CD4-positive, alpha-beta T cell (primary cell): ENCODE data around the gene PSMD5. TPM values are rescaled to one million over a fixed set of nuclear protein-coding genes. Genes with fewer than 3 reads are reported as not detected.

Experiments
- ATAC-seq: fragments of 200-7000 bp; cut with Tn5 transposase; one replicate; pipeline ENCODE4 v1.10.0; 2022; ENCODE audit warnings: mild to moderate bottlenecking; ENCODE audit not compliant: poor library complexity
- CTCF ChIA-PET: fragments of 350-600 bp; sonication (Branson Sonifier 250); formaldehyde crosslinking; loops from one replicate; lab custom pipeline; 2021; ENCODE audit warnings: antibody characterized with exemption, inconsistent platforms; lab: Charles Lee
- POLR2A ChIA-PET: fragments of 350-600 bp; sonication (Branson Sonifier 250); formaldehyde crosslinking; loops from one replicate; lab custom pipeline; 2021; ENCODE audit warnings: antibody characterized with exemption, inconsistent platforms; lab: Charles Lee
- DNase-seq, 14 experiments: peaks; one replicate each; pipeline ENCODE4 v3.0.0-alpha.2; 2013 to 2020; ENCODE audit warnings: mixed read lengths in 2 of 14
- H3K27ac ChIP-seq, 2 donors: one replicate each; pipeline versions ENCODE4 v1.5.1 to v1.7.0; 2013; ENCODE audit warnings: low read length in 2 of 2, low read depth in 1 of 2, mild to moderate bottlenecking in 1 of 2
- H3K27me3 ChIP-seq, 2 experiments: 1 replicate in 1 of 2; 2 replicates in 1 of 2; pipeline versions ENCODE4 v1.6.1 to v1.7.0; 2013; ENCODE audit warnings: low read length in 2 of 2, control low read depth in 1 of 2, mild to moderate bottlenecking in 1 of 2, moderate library complexity in 1 of 2; ENCODE audit not compliant: insufficient read depth in 2 of 2, control insufficient read depth in 1 of 2
- H3K36me3 ChIP-seq: one replicate; pipeline ENCODE4 v1.6.1; 2013; ENCODE audit warnings: low read length, control low read depth; ENCODE audit not compliant: insufficient read depth
- H3K4me1 ChIP-seq: one replicate; pipeline ENCODE4 v1.6.1; 2013; ENCODE audit warnings: low read length, control low read depth; ENCODE audit not compliant: insufficient read depth
- H3K4me3 ChIP-seq: one replicate; pipeline ENCODE4 v1.5.1; 2013; ENCODE audit warnings: mild to moderate bottlenecking, low read length, moderate library complexity
- H3K9me3 ChIP-seq, 2 experiments: 1 replicate in 1 of 2; 2 replicates in 1 of 2; pipeline versions ENCODE4 v1.6.1 to v1.7.0; 2013; ENCODE audit warnings: low read length in 2 of 2, mild to moderate bottlenecking in 2 of 2, control low read depth in 1 of 2, moderate library complexity in 1 of 2; ENCODE audit not compliant: control insufficient read depth in 1 of 2, insufficient read depth in 1 of 2
- H3K27ac Mint-ChIP-seq: one replicate; pipeline ENCODE4 v1.8.0; 2020; ENCODE audit warnings: mixed read lengths
- H3K27me3 Mint-ChIP-seq: one replicate; pipeline ENCODE4 v1.8.0; 2021; ENCODE audit warnings: mixed read lengths
- H3K36me3 Mint-ChIP-seq: one replicate; pipeline ENCODE4 v1.8.0; 2021; ENCODE audit warnings: low read depth, mixed read lengths
- H3K4me1 Mint-ChIP-seq: one replicate; pipeline ENCODE4 v1.8.0; 2021; ENCODE audit warnings: low read depth, mixed read lengths
- H3K4me3 Mint-ChIP-seq: one replicate; pipeline ENCODE4 v1.8.0; 2020; ENCODE audit warnings: mild to moderate bottlenecking, mixed read lengths
- H3K9me3 Mint-ChIP-seq: one replicate; pipeline ENCODE4 v1.8.0; 2020; ENCODE audit warnings: mixed read lengths
- CTCF ChIP-seq: fragments of 200-600 bp; IDR thresholded peaks from one replicate; pipeline ENCODE4 v1.8.0; 2022; ENCODE audit warnings: antibody characterized with exemption, mild to moderate bottlenecking
- intact Hi-C, 2 experiments: fragments of 100-400 bp; cut with DNase I in 1 of 2; cut with micrococcal nuclease in 1 of 2; formaldehyde crosslinking; loops; one replicate each; pipeline versions ENCODE4 v1.15.1 to v1.9.0; 2023 to 2025; cut with DNase I, micrococcal nuclease
- total RNA-seq, 174 experiments: library from RNA in 2 of 174; stranded (reverse) in 2 of 174; gene quantifications; one replicate each; pipeline ENCODE4 v1.2.3 and lab custom pipeline; 2021 to 2026

Gene PSMD5
- total RNA-seq, 2 experiments from 2014 or later = 35.4 to 44.3 TPM

GRCh38 chr9:120830151-120830550 is 12.6 kb downstream of the PSMD5 start:
- ChIA-PET POLR2A (interaction anchor here (0.8 to 1.4 kb wide), 2 partner anchors 12 to 36 kb away, joined by 3 read pairs; partner anchors contain the start of gene PSMD5), CTCF (no interaction called here)
- H3K4me1 ChIP-seq = no peaks in the 10 kb centered on the region
- intact Hi-C loops = no loop called here
- no peak for DNase-seq
- Mint-ChIP-seq H3K4me3 (no peak overlapping the region), H3K36me3 (peaks cover 82% of the 10 kb centered on the region), H3K4me1 (no peaks in the 10 kb centered on the region), H3K27ac (no peak overlapping the region), H3K27me3 (no peaks in the 10 kb centered on the region), H3K9me3 (no peaks in the 10 kb centered on the region)
- H3K9me3 ChIP-seq = no peaks in the 10 kb centered on the region
- no peak for ATAC-seq
- no peak for TF ChIP-seq CTCF
- no peak overlapping the region for H3K27ac ChIP-seq
- H3K36me3 ChIP-seq = peaks cover 59% of the 10 kb centered on the region
- no peaks in the 10 kb centered on the region for H3K27me3 ChIP-seq
- H3K4me3 ChIP-seq = no peak overlapping the region

- ATAC-seq = no peak
- H3K27ac Mint-ChIP-seq = no peak overlapping the region
- peaks cover 83% of the 10 kb centered on the region for H3K36me3 Mint-ChIP-seq
Observed at GRCh38 chr9:120829650-120830049, 13.1 kb downstream of the PSMD5 start.

GRCh38 chr9:120820095-120820494 is 22.6 kb downstream of the PSMD5 start:
- POLR2A ChIA-PET = no interaction called here
- Mint-ChIP-seq H3K4me3 (no peak overlapping the region), H3K27me3 (no peaks in the 10 kb centered on the region), H3K36me3 (peaks cover 95% of the 10 kb centered on the region), H3K9me3 (no peaks in the 10 kb centered on the region), H3K4me1 (no peaks in the 10 kb centered on the region), H3K27ac (no peak overlapping the region)
- TF ChIP-seq CTCF = no peak
- H3K4me1 ChIP-seq = no peaks in the 10 kb centered on the region
- DNase-seq (no peak), ATAC-seq (no peak)
- H3K4me3 ChIP-seq = no peak overlapping the region
- H3K9me3 ChIP-seq = no peaks in the 10 kb centered on the region
- CTCF ChIA-PET = interaction anchor here (1.0 kb wide), 1 partner anchor 20 kb away, joined by 3 read pairs; no protein-coding TSS in a partner anchor
- peaks cover 54% of the 10 kb centered on the region for H3K36me3 ChIP-seq
- H3K27me3 ChIP-seq = no peaks in the 10 kb centered on the region
- intact Hi-C loops = no loop called here
- no peak overlapping the region for H3K27ac ChIP-seq

More at GRCh38 chr9:120829650-120830049, 13.1 kb downstream of the PSMD5 start:
- H3K9me3 ChIP-seq = no peaks in the 10 kb centered on the region
- intact Hi-C loops = no loop called here
- H3K36me3 ChIP-seq = peaks cover 55% of the 10 kb centered on the region
- no peak for DNase-seq
- H3K27ac ChIP-seq = no peak overlapping the region
- H3K27me3 ChIP-seq = no peaks in the 10 kb centered on the region
- ChIA-PET POLR2A (interaction anchor here (1.4 kb wide), 1 partner anchor 13 kb away, joined by 3 read pairs; the partner anchor contains the start of gene PSMD5), CTCF (no interaction called here)
- H3K27me3 Mint-ChIP-seq = no peaks in the 10 kb centered on the region
- no peak overlapping the region for H3K4me3 ChIP-seq
- H3K4me3 Mint-ChIP-seq = no peak overlapping the region
- H3K9me3 Mint-ChIP-seq = no peaks in the 10 kb centered on the region
- no peaks in the 10 kb centered on the region for H3K4me1 Mint-ChIP-seq
- no peak for TF ChIP-seq CTCF
- no peaks in the 10 kb centered on the region for H3K4me1 ChIP-seq
